Psoas muscle (tissue), 8 donors: ENCODE results near the gene KAT8. TPM values are rescaled to one million over a fixed set of nuclear protein-coding genes. Genes with fewer than 3 reads are reported as not detected.

Source experiments
- ATAC-seq, 4 donors: fragments of 200-7000 bp; cut with Tn5 transposase; one replicate each; pipeline ENCODE4 v1.9.1; 2020; ENCODE audit warnings: moderate library complexity in 3 of 4, mild to moderate bottlenecking in 2 of 4
- DNase-seq, 2 donors: peaks; one replicate each; pipeline ENCODE4 v3.0.0-alpha.2; 2020
- H3K27ac ChIP-seq: fragments of 200-600 bp; one replicate; pipeline ENCODE4 v1.8.0; 2022
- H3K27me3 ChIP-seq, 3 donors: fragments of 200-600 bp in 1 of 3; one replicate each; pipeline versions ENCODE4 v1.6.1 to v1.8.0; 2013 to 2022; ENCODE audit warnings: low read length in 2 of 3, mild to moderate bottlenecking in 2 of 3, moderate library complexity in 1 of 3; ENCODE audit not compliant: insufficient read depth in 3 of 3
- H3K36me3 ChIP-seq, 2 donors: fragments of 200-600 bp in 1 of 2; one replicate each; pipeline versions ENCODE4 v1.6.1 to v1.8.0; 2013 to 2022; ENCODE audit warnings: low read depth in 1 of 2, mild to moderate bottlenecking in 1 of 2, moderate library complexity in 1 of 2; ENCODE audit not compliant: insufficient read depth in 1 of 2
- H3K4me1 ChIP-seq: fragments of 200-600 bp; one replicate; pipeline ENCODE4 v1.8.0; 2022
- H3K4me3 ChIP-seq: fragments of 200-600 bp; one replicate; pipeline ENCODE4 v1.8.0; 2022; ENCODE audit warnings: mild to moderate bottlenecking
- H3K9me3 ChIP-seq: fragments of 200-600 bp; one replicate; pipeline ENCODE4 v1.8.0; 2022
- WGBS, 3 donors: extraction: QIAGEN DNeasy Blood & Tissue Kit; methylation state at CpG; one replicate each; pipeline versions ENCODE4 v1.1.6 to v1.1.7; 2013; 5-methylcytosine and 5-hydroxymethylcytosine counted together
- intact Hi-C, 2 donors: fragments of 100-400 bp; cut with DNase I; formaldehyde crosslinking; loops; one replicate each; pipeline versions ENCODE4 v1.11.0 to v1.14.2; 2022
- polyA plus RNA-seq, 3 donors: library from polyadenylated mRNA; stranded (reverse); fragments of 200-250 nt; gene quantifications; one replicate each; pipeline ENCODE4 v1.2.3, GENCODE V29; 2013
- total RNA-seq, 4 donors: library from RNA; stranded (reverse); fragmentation: NEBNext Ultra II Directional in 2 of 4; extraction: Animal tissue kit (Norgen Biotek cat#: 25700) in 2 of 4; gene quantifications; one replicate each; pipeline versions ENCODE4 v1.2.1 to v1.2.4, GENCODE V29; 2021 to 2023
- TF ChIP-seq, protein P1 (sequence below): fragments of 200-600 bp; IDR thresholded peaks from one replicate; pipeline ENCODE4 v1.8.0; 2022; ENCODE audit warnings: antibody characterized with exemption
- donor health status: healthy with polysubstance abuse.
- donor health status: DM: no; HTN: no; CAD: no; lungs with moderate emphysema.
- donor health status: Bipolar disorder and iron deficiency.
- donor health status: healthy.
- donor health status: DM: yes; HTN: yes; CAD: no.
- donor health status: DM: no; HTN: no; CAD: no.
- donor health status: DM: no; HTN: no; CAD: no.
- donor health status: DM: yes; HTN: yes; CAD: no.

The KAT8 gene
- total and polyA plus RNA-seq, 7 donors, result 36.1 to 75.4 (median 52.7) TPM

- intact Hi-C loops, result no loop called here
- Histone ChIP-seq H3K4me1 (peaks cover 7% of the 10 kb centered on the region), H3K27me3 (no peaks in the 10 kb centered on the region), H3K27ac (no peak overlapping the region), H3K36me3 (peaks cover 4 to 83% of the 10 kb centered on the region in 2 donors), H3K4me3 (no peak overlapping the region), H3K9me3 (no peaks in the 10 kb centered on the region)
- 59 to 78% (median 62%) methylated on average over 5 of the region's 5 CpGs for WGBS, 3 donors
- ATAC-seq (no peak), DNase-seq (no peak)
- TF ChIP-seq, protein P1, sequence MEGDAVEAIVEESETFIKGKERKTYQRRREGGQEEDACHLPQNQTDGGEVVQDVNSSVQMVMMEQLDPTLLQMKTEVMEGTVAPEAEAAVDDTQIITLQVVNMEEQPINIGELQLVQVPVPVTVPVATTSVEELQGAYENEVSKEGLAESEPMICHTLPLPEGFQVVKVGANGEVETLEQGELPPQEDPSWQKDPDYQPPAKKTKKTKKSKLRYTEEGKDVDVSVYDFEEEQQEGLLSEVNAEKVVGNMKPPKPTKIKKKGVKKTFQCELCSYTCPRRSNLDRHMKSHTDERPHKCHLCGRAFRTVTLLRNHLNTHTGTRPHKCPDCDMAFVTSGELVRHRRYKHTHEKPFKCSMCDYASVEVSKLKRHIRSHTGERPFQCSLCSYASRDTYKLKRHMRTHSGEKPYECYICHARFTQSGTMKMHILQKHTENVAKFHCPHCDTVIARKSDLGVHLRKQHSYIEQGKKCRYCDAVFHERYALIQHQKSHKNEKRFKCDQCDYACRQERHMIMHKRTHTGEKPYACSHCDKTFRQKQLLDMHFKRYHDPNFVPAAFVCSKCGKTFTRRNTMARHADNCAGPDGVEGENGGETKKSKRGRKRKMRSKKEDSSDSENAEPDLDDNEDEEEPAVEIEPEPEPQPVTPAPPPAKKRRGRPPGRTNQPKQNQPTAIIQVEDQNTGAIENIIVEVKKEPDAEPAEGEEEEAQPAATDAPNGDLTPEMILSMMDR, result no peak
These were observed 33.9 kb upstream of the KAT8 start for GRCh38 chr16:31083556-31083955.

GRCh38 chr16:31083981-31084380, 33.5 kb upstream of the KAT8 start:
- no peak overlapping the region for H3K4me3 ChIP-seq
- H3K27me3 ChIP-seq, result no peaks in the 10 kb centered on the region
- intact Hi-C loops, result no loop called here
- peaks cover 7% of the 10 kb centered on the region for H3K4me1 ChIP-seq
- ATAC-seq, result no peak
- WGBS, 3 donors, result 48 to 67% (median 50%) methylated on average over 12 to 13 of the region's 13 CpGs
- H3K9me3 ChIP-seq, result no peaks in the 10 kb centered on the region
- TF ChIP-seq, protein P1, result no peak
- H3K27ac ChIP-seq, result no peak overlapping the region
- DNase-seq, result peak in 1 of 2 donors; percentile 50
- H3K36me3 ChIP-seq, result peaks cover 4 to 83% of the 10 kb centered on the region in 2 donors

DNA sequence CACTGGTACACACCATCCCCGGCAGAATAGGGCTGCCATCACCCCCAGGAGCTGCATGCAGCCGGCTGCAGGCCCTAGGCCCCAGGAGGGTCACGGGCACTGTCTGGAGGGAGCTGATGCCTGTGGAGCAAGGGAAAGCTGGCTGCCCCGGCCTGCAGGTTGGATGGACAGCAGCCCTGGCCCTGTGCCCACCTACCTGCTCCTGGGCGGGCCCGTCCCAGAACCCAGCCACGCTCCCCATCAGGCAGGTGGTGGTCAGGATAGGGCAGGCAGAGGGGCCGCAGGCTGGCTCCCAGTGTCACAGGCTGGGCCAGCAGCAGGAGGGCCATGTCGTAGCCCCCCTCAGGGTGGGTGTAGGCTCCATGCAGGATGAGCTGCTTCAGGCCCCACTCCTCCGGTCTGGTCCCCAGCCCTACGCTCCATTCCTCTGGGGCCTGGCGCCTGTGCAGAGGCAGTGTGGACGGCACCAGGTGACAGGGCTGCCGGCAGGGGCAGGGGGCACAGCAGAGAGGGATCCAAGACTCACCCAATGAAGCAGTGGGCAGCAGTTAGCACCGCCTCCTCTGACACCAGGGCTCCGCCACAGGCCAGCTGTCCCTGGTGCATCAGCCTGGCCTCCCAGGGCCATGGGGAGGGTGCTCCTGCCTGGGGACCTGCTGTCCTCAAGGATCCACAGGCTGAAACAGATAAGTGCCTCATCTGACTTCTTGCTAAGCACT, 32.7 kb upstream of the KAT8 start:
- H3K27ac ChIP-seq, result no peak overlapping the region
- peaks cover 7% of the 10 kb centered on the region for H3K4me1 ChIP-seq
- intact Hi-C loops, result no loop called here
- H3K4me3 ChIP-seq, result no peak overlapping the region
- peaks cover 4 to 83% of the 10 kb centered on the region in 2 donors for H3K36me3 ChIP-seq
- TF ChIP-seq, protein P1, result no peak
- no peaks in the 10 kb centered on the region for H3K27me3 ChIP-seq
- WGBS, 3 donors, result 69 to 73% (median 72%) methylated on average over 16 of the region's 16 CpGs
- H3K9me3 ChIP-seq, result no peaks in the 10 kb centered on the region
- peak in 1 of 2 donors; percentile 46 for DNase-seq
- peak in 1 of 4 donors; percentile 21 for ATAC-seq

DNA sequence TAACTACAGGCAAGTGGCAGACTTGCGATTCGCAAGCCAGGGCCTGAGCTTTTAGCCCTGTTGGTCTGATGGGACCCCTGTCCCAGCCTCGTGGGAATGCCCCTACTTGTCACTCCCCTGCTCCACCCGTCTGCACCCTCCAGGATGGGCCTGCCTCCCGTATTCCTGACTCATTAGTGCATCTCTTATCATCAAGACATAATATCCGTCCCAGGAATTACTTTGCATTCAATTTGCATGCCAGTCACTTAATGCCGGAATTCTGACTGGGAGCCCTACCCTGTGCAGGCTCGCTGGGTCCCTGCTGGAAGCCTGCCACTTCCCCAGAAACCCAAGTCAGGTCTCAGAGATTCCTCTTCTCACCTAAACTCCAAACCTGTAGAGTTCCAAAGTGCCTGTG, 32.1 kb upstream of the KAT8 start:
- Histone ChIP-seq H3K36me3 (peaks cover under 1 to 82% of the 10 kb centered on the region in 2 donors), H3K27me3 (no peaks in the 10 kb centered on the region), H3K4me3 (no peak overlapping the region), H3K27ac (no peak overlapping the region), H3K4me1 (peaks cover 7% of the 10 kb centered on the region), H3K9me3 (no peaks in the 10 kb centered on the region)
- WGBS, 3 donors, result 59 to 65% (median 60%) methylated on average over 8 of the region's 8 CpGs
- DNase-seq (no peak), ATAC-seq (no peak)
- intact Hi-C loops, result no loop called here
- TF ChIP-seq, protein P1, result no peak
